HepG2 (cell line): ENCODE data around the gene SPINDOC. TPM values are rescaled to one million over a fixed set of nuclear protein-coding genes. Genes with fewer than 3 reads are reported as not detected.
A peak's percentile ranks its signal among the peaks of the same experiment; 100 is the strongest.

Experiments
- CCDC6 ChIP-seq: sonication (generic); formaldehyde crosslinking; IDR thresholded peaks from 2 replicates; pipeline ENCODE4 v1.8.1; 2022; ENCODE audit warnings: mild to moderate bottlenecking, missing genetic modification reagents, moderate library complexity
- HBP1 ChIP-seq: IDR thresholded peaks from 2 replicates; pipeline ENCODE4 v1.6.1; 2016; ENCODE audit warnings: low read depth, control low read depth
- HDAC2 ChIP-seq: sonication (generic); formaldehyde crosslinking; IDR thresholded peaks from 2 replicates; pipeline ENCODE4 v1.4.0; 2020; ENCODE audit warnings: missing genetic modification reagents
- ISX ChIP-seq: sonication (generic); formaldehyde crosslinking; conservative IDR thresholded peaks from 2 replicates; pipeline ENCODE4 v1.5.0; 2020; ENCODE audit warnings: missing genetic modification reagents
- MZF1 ChIP-seq: sonication (generic); formaldehyde crosslinking; IDR thresholded peaks from 2 replicates; pipeline ENCODE4 v1.8.1; 2023; ENCODE audit warnings: mild to moderate bottlenecking, missing genetic modification reagents, borderline replicate concordance
- RARG ChIP-seq: sonication (generic); formaldehyde crosslinking; IDR thresholded peaks from 2 replicates; pipeline ENCODE4 v1.4.0; 2020; ENCODE audit warnings: low read depth, mild to moderate bottlenecking, missing genetic modification reagents
- SPEN ChIP-seq: sonication (generic); formaldehyde crosslinking; IDR thresholded peaks from 2 replicates; pipeline ENCODE4 v1.5.1; 2020; ENCODE audit warnings: low read depth, mild to moderate bottlenecking, missing genetic modification reagents
- ZBTB38 ChIP-seq: sonication (generic); formaldehyde crosslinking; IDR thresholded peaks from 2 replicates; pipeline ENCODE4 v1.5.1; 2020; ENCODE audit warnings: mild to moderate bottlenecking, missing genetic modification reagents
- ZFP62 ChIP-seq: sonication (generic); formaldehyde crosslinking; IDR thresholded peaks from 2 replicates; pipeline ENCODE4 v1.4.0; 2020; ENCODE audit warnings: missing genetic modification reagents
- ZNF232 ChIP-seq: sonication (generic); formaldehyde crosslinking; IDR thresholded peaks from 2 replicates; pipeline ENCODE4 v1.4.0; 2020; ENCODE audit warnings: missing genetic modification reagents, borderline replicate concordance
- ZNF350 ChIP-seq: sonication (generic); formaldehyde crosslinking; IDR thresholded peaks from 2 replicates; pipeline ENCODE4 v1.4.0; 2020; ENCODE audit warnings: mild to moderate bottlenecking, low read depth, missing genetic modification reagents, borderline replicate concordance
- ZNF589 ChIP-seq: sonication (generic); formaldehyde crosslinking; conservative IDR thresholded peaks from 2 replicates; pipeline ENCODE4 v1.8.0; 2022; ENCODE audit warnings: mild to moderate bottlenecking, moderate library complexity, missing genetic modification reagents
- ZNF687 ChIP-seq: sonication (generic); formaldehyde crosslinking; IDR thresholded peaks from 2 replicates; pipeline ENCODE4 v1.5.1; 2020; ENCODE audit warnings: mild to moderate bottlenecking, missing genetic modification reagents, moderate library complexity
- polyA plus RNA-seq, 8 experiments: library from polyadenylated mRNA; depleted of rRNA in 3 of 8; stranded (reverse) in 7 of 8; unstranded in 1 of 8; fragments of >200 nt; fragmentation: Illumina TruSeq in 4 of 8; extraction: Trizol in 4 of 8; gene quantifications; 2 replicates each; pipeline versions ENCODE4 v1.2.1 to v1.2.3, GENCODE V29; 2011 to 2016; ENCODE audit warnings: low read depth in 4 of 8, missing spikeins in 1 of 8, mixed read lengths in 1 of 8; ENCODE audit not compliant: insufficient read depth in 1 of 8
- total RNA-seq, 5 experiments: library from RNA; depleted of rRNA; stranded (reverse); fragments of >200 nt; fragmentation: Illumina TruSeq; extraction: Trizol; gene quantifications; 2 replicates each; pipeline ENCODE4 v1.2.3, GENCODE V29; 2016; ENCODE audit warnings: low read depth in 1 of 5
- TF ChIP-seq, protein P1 (sequence below): sonication (generic); formaldehyde crosslinking; IDR thresholded peaks from 2 replicates; pipeline ENCODE4 v1.4.0; 2020; ENCODE audit warnings: mild to moderate bottlenecking, missing genetic modification reagents, borderline replicate concordance
- TF ChIP-seq, protein P2 (sequence below): sonication (generic); formaldehyde crosslinking; IDR thresholded peaks from 2 replicates; pipeline ENCODE4 v1.4.0; 2020; ENCODE audit warnings: missing genetic modification reagents

Gene SPINDOC
- total and polyA plus RNA-seq, 2 of the 13 experiments (the other 11 are each of a cell fraction or from before 2014, with no cell fraction given): 21.4 to 29.9 TPM

DNA sequence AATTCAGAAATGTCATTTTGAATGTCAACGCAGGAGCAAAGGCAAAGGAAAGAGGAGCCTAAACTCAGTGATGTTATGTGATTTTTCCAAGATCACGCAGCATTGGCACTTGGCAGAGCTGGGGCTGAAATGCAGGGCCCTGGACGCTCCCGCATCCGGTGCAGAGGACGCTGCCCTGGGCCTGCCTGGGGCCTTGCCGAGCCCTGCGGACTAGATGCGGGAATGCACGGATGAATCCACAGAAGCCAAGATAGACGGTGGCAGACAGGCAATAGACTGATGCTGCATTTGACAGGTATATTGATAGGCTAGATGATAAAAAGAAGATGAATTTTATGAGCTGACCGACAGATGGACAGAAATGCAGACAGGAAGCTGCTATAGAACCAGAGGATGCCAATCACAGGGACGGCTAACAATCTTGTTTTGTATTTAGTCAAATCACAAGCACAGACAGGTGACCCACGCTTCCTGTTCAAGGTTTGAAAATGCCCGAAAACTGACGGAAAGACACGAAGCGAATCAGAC is 25.0 kb downstream of the SPINDOC start (continued):
- TF ChIP-seq ZNF687 (CRISPR knock-in tag) (peak; percentile 43), ZNF589 (CRISPR knock-in tag) (no peak), HBP1 (CRISPR knock-in tag) (no peak), ISX (CRISPR knock-in tag) (no peak), ZBTB38 (CRISPR knock-in tag) (no peak), CCDC6 (CRISPR knock-in tag) (no peak), HDAC2 (CRISPR knock-in tag) (peak; percentile 51), RARG (CRISPR knock-in tag) (no peak), ZFP62 (CRISPR knock-in tag) (no peak), ZNF350 (peak; percentile 63; the same call in 1 of the 2 replicates), ZNF232 (CRISPR knock-in tag) (peak; percentile 30; the same call in 1 of the 2 replicates), SPEN (CRISPR knock-in tag) (peak; percentile 22; the same call in 1 of the 2 replicates), MZF1 (0 out of 2 replicates have a peak, but pooled peaks have one; percentile 19)
- TF ChIP-seq, protein P1, sequence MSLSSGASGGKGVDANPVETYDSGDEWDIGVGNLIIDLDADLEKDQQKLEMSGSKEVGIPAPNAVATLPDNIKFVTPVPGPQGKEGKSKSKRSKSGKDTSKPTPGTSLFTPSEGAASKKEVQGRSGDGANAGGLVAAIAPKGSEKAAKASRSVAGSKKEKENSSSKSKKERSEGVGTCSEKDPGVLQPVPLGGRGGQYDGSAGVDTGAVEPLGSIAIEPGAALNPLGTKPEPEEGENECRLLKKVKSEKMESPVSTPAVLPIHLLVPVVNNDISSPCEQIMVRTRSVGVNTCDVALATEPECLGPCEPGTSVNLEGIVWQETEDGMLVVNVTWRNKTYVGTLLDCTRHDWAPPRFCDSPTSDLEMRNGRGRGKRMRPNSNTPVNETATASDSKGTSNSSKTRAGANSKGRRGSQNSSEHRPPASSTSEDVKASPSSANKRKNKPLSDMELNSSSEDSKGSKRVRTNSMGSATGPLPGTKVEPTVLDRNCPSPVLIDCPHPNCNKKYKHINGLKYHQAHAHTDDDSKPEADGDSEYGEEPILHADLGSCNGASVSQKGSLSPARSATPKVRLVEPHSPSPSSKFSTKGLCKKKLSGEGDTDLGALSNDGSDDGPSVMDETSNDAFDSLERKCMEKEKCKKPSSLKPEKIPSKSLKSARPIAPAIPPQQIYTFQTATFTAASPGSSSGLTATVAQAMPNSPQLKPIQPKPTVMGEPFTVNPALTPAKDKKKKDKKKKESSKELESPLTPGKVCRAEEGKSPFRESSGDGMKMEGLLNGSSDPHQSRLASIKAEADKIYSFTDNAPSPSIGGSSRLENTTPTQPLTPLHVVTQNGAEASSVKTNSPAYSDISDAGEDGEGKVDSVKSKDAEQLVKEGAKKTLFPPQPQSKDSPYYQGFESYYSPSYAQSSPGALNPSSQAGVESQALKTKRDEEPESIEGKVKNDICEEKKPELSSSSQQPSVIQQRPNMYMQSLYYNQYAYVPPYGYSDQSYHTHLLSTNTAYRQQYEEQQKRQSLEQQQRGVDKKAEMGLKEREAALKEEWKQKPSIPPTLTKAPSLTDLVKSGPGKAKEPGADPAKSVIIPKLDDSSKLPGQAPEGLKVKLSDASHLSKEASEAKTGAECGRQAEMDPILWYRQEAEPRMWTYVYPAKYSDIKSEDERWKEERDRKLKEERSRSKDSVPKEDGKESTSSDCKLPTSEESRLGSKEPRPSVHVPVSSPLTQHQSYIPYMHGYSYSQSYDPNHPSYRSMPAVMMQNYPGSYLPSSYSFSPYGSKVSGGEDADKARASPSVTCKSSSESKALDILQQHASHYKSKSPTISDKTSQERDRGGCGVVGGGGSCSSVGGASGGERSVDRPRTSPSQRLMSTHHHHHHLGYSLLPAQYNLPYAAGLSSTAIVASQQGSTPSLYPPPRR: no peak
- TF ChIP-seq, protein P2, sequence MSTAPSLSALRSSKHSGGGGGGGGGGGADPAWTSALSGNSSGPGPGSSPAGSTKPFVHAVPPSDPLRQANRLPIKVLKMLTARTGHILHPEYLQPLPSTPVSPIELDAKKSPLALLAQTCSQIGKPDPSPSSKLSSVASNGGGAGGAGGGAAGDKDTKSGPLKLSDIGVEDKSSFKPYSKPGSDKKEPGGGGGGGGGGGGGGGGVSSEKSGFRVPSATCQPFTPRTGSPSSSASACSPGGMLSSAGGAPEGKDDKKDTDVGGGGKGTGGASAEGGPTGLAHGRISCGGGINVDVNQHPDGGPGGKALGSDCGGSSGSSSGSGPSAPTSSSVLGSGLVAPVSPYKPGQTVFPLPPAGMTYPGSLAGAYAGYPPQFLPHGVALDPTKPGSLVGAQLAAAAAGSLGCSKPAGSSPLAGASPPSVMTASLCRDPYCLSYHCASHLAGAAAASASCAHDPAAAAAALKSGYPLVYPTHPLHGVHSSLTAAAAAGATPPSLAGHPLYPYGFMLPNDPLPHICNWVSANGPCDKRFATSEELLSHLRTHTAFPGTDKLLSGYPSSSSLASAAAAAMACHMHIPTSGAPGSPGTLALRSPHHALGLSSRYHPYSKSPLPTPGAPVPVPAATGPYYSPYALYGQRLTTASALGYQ (CRISPR knock-in tag): no peak
